Measurements from ENCODE around the gene MMUT.
"Not testable (repeated sequence)": the region's sequence is repeated elsewhere in the genome, so short reads cannot be mapped to it uniquely, and the experiment has no call there.

Gene MMUT

DNA sequence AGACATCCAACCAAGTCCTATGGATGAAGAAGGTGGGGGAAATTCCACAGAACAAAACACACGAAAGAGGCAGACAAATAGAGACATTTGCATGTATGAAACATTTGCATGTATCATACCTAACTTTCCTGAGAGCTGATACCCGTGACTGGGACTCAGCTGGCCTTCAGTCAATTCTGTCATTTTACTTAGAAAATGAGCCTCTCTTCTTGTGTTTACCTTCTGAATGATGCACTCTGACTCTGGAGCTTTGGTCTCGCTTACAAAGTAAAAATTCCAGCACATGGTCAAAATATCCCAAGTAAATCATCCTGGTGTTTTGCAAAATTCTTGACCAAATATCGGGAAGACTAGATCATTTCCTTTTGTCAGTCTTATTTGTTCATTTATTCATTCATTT is 46.9 kb downstream of the MMUT start:
- DNase-seq: no peak

DNA sequence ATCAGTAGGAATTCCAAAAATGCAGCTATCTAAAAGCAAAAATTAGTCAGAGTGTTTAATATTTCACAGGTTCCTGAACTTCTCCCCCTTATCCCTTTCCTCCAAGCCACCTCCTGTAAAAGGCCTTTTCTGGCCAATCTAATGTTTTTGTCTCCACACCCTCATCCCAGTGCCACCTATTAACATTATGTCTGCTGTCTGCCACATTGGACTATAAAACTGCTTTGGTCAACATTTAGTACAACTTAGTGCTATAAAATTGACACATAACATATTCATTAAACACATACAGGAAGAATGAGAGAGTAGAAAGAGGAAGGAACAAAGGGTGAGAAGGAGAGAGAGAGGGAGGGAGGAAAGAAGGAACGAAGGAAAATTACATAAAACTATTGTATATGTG is 47.7 kb downstream of the MMUT start:
- no peak for DNase-seq

DNA sequence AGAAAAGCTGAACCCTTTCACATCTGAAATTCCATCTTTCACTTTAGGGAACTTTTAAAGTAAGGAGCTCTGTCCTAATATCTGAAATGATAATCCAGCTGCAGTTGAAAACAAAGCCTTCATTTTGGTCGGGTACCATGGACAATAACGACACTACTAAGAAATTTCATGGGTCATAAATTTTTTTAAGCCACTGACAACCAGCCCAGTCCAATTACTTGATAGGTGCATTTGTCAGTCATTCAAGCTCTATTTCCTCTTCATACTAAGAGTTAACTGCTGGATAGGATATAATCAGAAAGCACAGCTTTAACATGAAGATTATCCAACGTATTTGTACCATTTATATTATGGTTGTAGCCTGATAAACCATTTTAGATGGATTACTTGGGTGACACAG is 52.5 kb downstream of the MMUT start:
- DNase-seq: no peak

DNA sequence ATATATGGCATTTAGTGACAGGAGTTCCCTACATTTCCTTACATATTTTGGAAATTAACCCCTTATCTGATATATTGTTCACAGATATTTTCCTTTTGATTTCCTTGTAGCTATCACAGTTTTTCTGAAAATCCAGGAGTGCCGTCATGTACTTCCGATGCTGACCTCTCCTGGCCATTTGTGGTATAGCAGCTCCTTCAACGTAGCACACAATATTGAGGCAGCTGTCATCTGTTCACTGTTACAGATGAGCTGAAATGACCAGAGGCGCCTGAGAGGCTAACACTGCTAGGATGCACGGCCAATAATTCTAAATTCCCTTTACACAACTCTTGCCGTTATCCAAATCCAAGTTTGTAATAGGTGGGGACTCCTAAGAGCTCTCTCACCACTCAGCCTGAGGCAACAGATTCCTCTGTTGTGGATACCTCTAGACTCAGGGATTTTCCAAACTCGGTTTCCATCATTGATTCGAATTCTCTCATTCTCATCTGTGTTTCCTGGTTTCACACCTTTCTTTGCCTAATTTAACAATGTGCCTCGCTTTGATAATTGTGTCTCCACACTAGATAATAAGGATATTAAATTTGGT is 53.0 kb downstream of the MMUT start:
- DNase-seq: peak; percentile 83

DNA sequence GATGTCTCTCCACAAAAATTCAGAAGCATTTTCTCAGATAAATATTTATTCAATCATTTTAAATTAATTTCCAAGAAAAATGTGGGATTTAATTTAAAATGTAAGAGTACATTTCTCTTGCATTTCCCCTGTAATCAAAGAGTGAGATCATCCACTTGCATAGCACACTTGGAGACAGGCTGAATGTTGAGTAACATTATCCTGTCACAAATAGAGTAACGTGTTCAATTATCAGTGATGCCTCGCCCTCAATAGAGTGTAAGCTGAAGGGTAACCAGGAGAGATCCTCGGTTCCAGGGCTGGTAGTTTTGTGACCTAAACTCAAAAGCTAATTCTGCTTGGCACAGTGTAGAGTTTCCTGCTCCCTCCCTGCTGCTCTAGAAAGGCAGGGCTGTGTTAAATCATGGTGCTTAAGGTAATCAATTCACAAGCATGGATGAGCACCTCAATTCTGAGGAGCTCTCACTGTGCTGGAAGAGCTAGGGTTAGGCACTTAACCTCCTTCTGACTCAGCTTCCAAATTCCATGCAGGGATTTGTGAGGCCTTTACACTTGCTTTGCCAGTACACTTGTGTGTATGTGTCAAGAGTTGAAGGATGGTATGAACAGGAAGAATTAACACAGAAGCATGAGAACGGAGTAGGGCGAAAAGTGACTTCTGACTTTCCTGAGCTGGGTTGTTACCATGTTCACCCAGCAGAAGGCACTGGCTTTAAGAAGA is 56.6 kb downstream of the MMUT start:
- DNase-seq: no peak

DNA sequence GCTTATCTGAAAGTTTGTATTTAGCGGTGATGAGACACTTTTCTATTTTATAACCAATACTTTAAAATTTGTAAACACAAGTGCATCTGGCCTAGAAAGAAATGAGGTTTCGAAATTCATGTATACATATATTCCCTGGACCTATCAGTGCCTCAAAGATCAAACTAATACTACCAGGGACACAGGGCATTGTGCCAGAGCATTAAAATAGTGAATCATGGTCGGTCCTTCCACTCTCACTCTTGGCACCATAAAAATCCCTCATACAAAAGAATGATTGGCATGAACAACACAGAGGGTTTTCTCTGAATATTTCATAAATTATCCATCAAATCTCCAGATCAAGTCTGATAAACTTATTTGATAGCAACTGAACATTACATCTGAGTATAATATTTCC is 62.0 kb downstream of the MMUT start:
- DNase-seq: no peak

DNA sequence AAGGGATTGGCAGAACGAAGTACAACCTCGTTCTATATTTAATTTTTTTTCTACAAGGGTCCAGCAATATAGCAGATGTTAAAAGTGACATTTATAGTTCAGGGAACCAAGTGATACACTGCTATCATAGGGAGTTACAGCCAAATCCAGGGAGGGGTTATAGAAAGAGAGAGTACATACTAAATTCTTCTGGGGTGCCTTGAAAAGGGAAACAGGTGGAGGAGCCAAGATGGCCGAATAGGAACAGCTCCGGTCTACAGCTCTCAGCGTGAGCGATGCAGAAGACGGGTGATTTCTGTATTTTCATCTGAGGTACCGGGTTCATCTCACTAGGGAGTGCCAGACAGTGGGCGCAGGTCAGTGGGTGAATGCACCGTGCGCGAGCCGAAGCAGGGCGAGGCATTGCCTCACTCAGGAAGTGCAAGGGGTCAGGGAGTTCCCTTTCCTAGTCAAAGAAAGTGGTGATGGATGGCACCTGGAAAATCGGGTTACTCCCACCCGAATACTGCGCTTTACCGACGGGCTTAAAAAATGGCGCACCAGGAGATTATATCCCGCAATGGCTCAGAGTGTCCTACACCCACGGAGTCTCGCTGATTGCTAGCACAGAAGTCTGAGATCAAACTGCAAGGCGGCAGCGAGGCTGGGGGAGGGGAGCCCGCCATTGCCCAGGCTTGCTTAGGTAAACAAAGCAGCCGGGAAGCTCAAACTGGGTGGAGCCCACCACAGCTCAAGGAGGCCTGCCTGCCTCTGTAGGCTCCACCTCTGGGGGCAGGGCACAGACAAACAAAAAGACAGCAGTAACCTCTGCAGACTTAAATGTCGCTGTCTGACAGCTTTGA is 76.2 kb downstream of the MMUT start:
- DNase-seq: not testable (repeated sequence)

DNA sequence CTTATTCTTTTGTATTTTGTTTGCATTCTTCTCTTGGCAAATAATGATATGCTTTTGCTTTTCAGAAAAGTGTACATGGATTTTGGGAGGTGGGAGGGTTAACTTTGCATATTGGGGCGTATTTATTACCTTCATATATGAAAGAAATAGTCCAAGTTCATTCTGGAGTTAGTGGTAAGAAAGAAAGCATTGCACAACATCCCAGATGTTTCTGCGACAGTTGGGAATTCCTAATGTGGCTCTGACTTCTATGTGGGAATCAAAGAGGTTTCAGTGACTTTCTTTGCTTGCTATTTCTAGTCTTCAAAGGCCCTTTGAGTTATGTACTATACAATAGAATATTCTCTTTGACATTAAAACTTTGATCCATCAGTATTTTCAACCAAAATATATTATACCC is 78.1 kb downstream of the MMUT start:
- no peak for DNase-seq

All from activated CD8-positive, alpha-beta memory T cell treated with anti-CD3 and anti-CD28 coated beads, Interleukin-2, amount 50 U/mL, for 48 hours (primary cell).